ENCODE measurements around the gene ENTPD8.

The ENTPD8 gene

GRCh38 chr9:137415451-137415850, 25.7 kb downstream of the ENTPD8 start:
- no peak overlapping the region for H2AFZ ChIP-seq (ENCODE audit: low read depth)
- H3K4me2 ChIP-seq: no peak overlapping the region
- H3K79me2 ChIP-seq (ENCODE audit: insufficient read depth, low read depth): no peaks in the 10 kb centered on the region
- H3K27me3 ChIP-seq (ENCODE audit: insufficient read depth, low read depth): no peaks in the 10 kb centered on the region
- H3K4me3 ChIP-seq (IDR thresholded peaks at IDR 0.05; ENCODE audit: insufficient read depth, low read depth, low read length): no peak overlapping the region
- H3K9ac ChIP-seq: no peak overlapping the region
- no peak overlapping the region for H3K27ac ChIP-seq
- H3K4me1 ChIP-seq (ENCODE audit: low read depth, poor library complexity, severe bottlenecking): peaks cover 18% of the 10 kb centered on the region
- no peaks in the 10 kb centered on the region for H4K20me1 ChIP-seq (ENCODE audit: insufficient read depth)
- no peaks in the 10 kb centered on the region for H3K36me3 ChIP-seq (ENCODE audit: insufficient read depth)
- TF ChIP-seq CTCF (conservative IDR thresholded peaks at IDR 0.05; ENCODE audit: low read depth, low read length): no peak

- no peak for TF ChIP-seq CTCF (conservative IDR thresholded peaks at IDR 0.05; ENCODE audit: low read depth, low read length)
- Histone ChIP-seq H3K27ac (no peak overlapping the region), H3K36me3 (ENCODE audit: insufficient read depth) (no peaks in the 10 kb centered on the region), H3K4me2 (peak overlapping the region; percentile 39; the same call in 1 of the 2 replicates), H2AFZ (ENCODE audit: low read depth) (no peak overlapping the region), H3K9ac (no peak overlapping the region), H3K4me3 (IDR thresholded peaks at IDR 0.05; ENCODE audit: insufficient read depth, low read depth, low read length) (no peak overlapping the region), H3K79me2 (ENCODE audit: insufficient read depth, low read depth) (no peaks in the 10 kb centered on the region), H3K4me1 (ENCODE audit: low read depth, poor library complexity, severe bottlenecking) (peaks cover 22% of the 10 kb centered on the region), H4K20me1 (ENCODE audit: insufficient read depth) (no peaks in the 10 kb centered on the region), H3K27me3 (ENCODE audit: insufficient read depth, low read depth) (no peaks in the 10 kb centered on the region)
These were observed 28.7 kb downstream of the ENTPD8 start for GRCh38 chr9:137412431-137412830.

- no peaks in the 10 kb centered on the region for H3K27me3 ChIP-seq (ENCODE audit: insufficient read depth, low read depth)
- H3K9ac ChIP-seq: peak overlapping the region; percentile 41; the same call in 1 of the 2 replicates
- H3K27ac ChIP-seq: peak overlapping the region; percentile 35; the same call in 1 of the 2 replicates
- H2AFZ ChIP-seq (ENCODE audit: low read depth): no peak overlapping the region
- no peaks in the 10 kb centered on the region for H3K36me3 ChIP-seq (ENCODE audit: insufficient read depth)
- no peak overlapping the region for H3K4me3 ChIP-seq (IDR thresholded peaks at IDR 0.05; ENCODE audit: insufficient read depth, low read depth, low read length)
- peak overlapping the region; percentile 39; the same call in 1 of the 2 replicates for H3K4me2 ChIP-seq
- no peaks in the 10 kb centered on the region for H4K20me1 ChIP-seq (ENCODE audit: insufficient read depth)
- H3K4me1 ChIP-seq (ENCODE audit: low read depth, poor library complexity, severe bottlenecking): peaks cover 22% of the 10 kb centered on the region
- no peak for TF ChIP-seq CTCF (conservative IDR thresholded peaks at IDR 0.05; ENCODE audit: low read depth, low read length)
- H3K79me2 ChIP-seq (ENCODE audit: insufficient read depth, low read depth): no peaks in the 10 kb centered on the region
These were observed 29.3 kb downstream of the ENTPD8 start for GRCh38 chr9:137411645-137412380.

- no peaks in the 10 kb centered on the region for H4K20me1 ChIP-seq (ENCODE audit: insufficient read depth)
- H3K79me2 ChIP-seq (ENCODE audit: insufficient read depth, low read depth): no peaks in the 10 kb centered on the region
- peaks cover 22% of the 10 kb centered on the region for H3K4me1 ChIP-seq (ENCODE audit: low read depth, poor library complexity, severe bottlenecking)
- no peaks in the 10 kb centered on the region for H3K36me3 ChIP-seq (ENCODE audit: insufficient read depth)
- H3K4me3 ChIP-seq (IDR thresholded peaks at IDR 0.05; ENCODE audit: insufficient read depth, low read depth, low read length): no peak overlapping the region
- no peak overlapping the region; the same call in 1 of the 2 replicates for H3K4me2 ChIP-seq
- no peak overlapping the region for H3K9ac ChIP-seq
- no peak for TF ChIP-seq CTCF (conservative IDR thresholded peaks at IDR 0.05; ENCODE audit: low read depth, low read length)
- no peaks in the 10 kb centered on the region for H3K27me3 ChIP-seq (ENCODE audit: insufficient read depth, low read depth)
- no peak overlapping the region for H2AFZ ChIP-seq (ENCODE audit: low read depth)
- H3K27ac ChIP-seq: no peak overlapping the region
These were observed 29.9 kb downstream of the ENTPD8 start for GRCh38 chr9:137411260-137411644.
